HG02870 (cell line): ENCODE data around the gene CCNY.
"Not testable (repeated sequence)": the region's sequence is repeated elsewhere in the genome, so short reads cannot be mapped to it uniquely, and the experiment has no call there.

Experiments
- ATAC-seq: cut with Tn5 transposase; IDR thresholded peaks from one replicate; pipeline ENCODE4 v1.9.1; 2021; ENCODE audit warnings: mild to moderate bottlenecking, moderate library complexity; ENCODE audit not compliant: unreplicated experiment

CCNY gene

GRCh38 chr10:35336084-35336831, at the start of gene CCNY:
Gene CCNY (plus strand): TSS chr10:35336509. CDS start chr10:35337054, 545 bp downstream.
- ATAC-seq: peak; percentile 50

- no peak for ATAC-seq
These were observed 47.1 kb upstream of the CCNY start for GRCh38 chr10:35289198-35289597.

GRCh38 chr10:35294506-35294905, 41.8 kb upstream of the CCNY start:
- ATAC-seq: no peak

GRCh38 chr10:35299016-35299415, 37.3 kb upstream of the CCNY start:
- ATAC-seq: no peak

- peak; percentile 99 for ATAC-seq
These were observed 36.1 kb upstream of the CCNY start for GRCh38 chr10:35300063-35300699.

- no peak for ATAC-seq
These were observed 31.7 kb upstream of the CCNY start for GRCh38 chr10:35304649-35305048.

GRCh38 chr10:35306852-35307251, 29.5 kb upstream of the CCNY start:
- no peak for ATAC-seq

- no peak for ATAC-seq
These were observed 29.0 kb upstream of the CCNY start for GRCh38 chr10:35307297-35307696.

- no peak for ATAC-seq
These were observed 27.5 kb upstream of the CCNY start for GRCh38 chr10:35308809-35309208.

- ATAC-seq: not testable (repeated sequence)
These were observed 22.2 kb upstream of the CCNY start for GRCh38 chr10:35314142-35314541.

- ATAC-seq: not testable (repeated sequence)
These were observed 21.1 kb upstream of the CCNY start for GRCh38 chr10:35315235-35315634.

- peak; percentile 74 for ATAC-seq
These were observed 19.9 kb upstream of the CCNY start for GRCh38 chr10:35316218-35316967.

GRCh38 chr10:35318551-35318950, 17.8 kb upstream of the CCNY start:
- no peak for ATAC-seq

GRCh38 chr10:35320341-35320740, 16.0 kb upstream of the CCNY start:
- no peak for ATAC-seq

- ATAC-seq: no peak
These were observed 13.7 kb upstream of the CCNY start for GRCh38 chr10:35322636-35323035.

GRCh38 chr10:35324196-35324595, 12.1 kb upstream of the CCNY start:
- no peak for ATAC-seq

- ATAC-seq: no peak
These were observed 9.7 kb upstream of the CCNY start for GRCh38 chr10:35326466-35327235.

GRCh38 chr10:35327790-35328403, 8.4 kb upstream of the CCNY start:
- no peak for ATAC-seq

- peak; percentile 62 for ATAC-seq
These were observed 7.8 kb upstream of the CCNY start for GRCh38 chr10:35328404-35329037.

GRCh38 chr10:35329520-35329919, 6.8 kb upstream of the CCNY start:
- ATAC-seq: no peak
